SU-DHL-6 (cell line): ENCODE data around the gene LAD1.

Experiments used
- H2AFZ ChIP-seq: fragments of 200-600 bp; sonication (generic); 2 replicates; pipeline ENCODE4 v1.6.1; 2014; ENCODE audit warnings: low read depth, mild to moderate bottlenecking, moderate library complexity, mixed read lengths, antibody characterized with exemption, low read length; ENCODE audit not compliant: severe bottlenecking
- H3F3A ChIP-seq: fragments of 200-600 bp; shearing (Covaris generic); 2 replicates; pipeline ENCODE4 v1.6.0; 2016; ENCODE audit warnings: antibody characterized with exemption, mild to moderate bottlenecking; ENCODE audit not compliant: insufficient read depth
- H3K27ac ChIP-seq: fragments of 200-600 bp; sonication (generic); 2 replicates; pipeline ENCODE4 v1.5.1; 2016; ENCODE audit warnings: low read depth, mild to moderate bottlenecking, low read length, moderate library complexity, mixed read lengths
- H3K27me3 ChIP-seq: fragments of 200-600 bp; sonication (generic), shearing (Covaris generic); 2 replicates; pipeline ENCODE4 v1.6.0; 2014; ENCODE audit warnings: mild to moderate bottlenecking, low read length
- H3K36me3 ChIP-seq: fragments of 200-600 bp; sonication (generic); 2 replicates; pipeline ENCODE4 v1.6.1; 2014; ENCODE audit warnings: mild to moderate bottlenecking, low read length, mixed read lengths
- H3K4me2 ChIP-seq: fragments of 300-600, 200-600 bp; shearing (Covaris generic), sonication (generic); 2 replicates; pipeline ENCODE4 v1.6.0; 2014; ENCODE audit warnings: low read length, low read depth, mild to moderate bottlenecking; ENCODE audit not compliant: poor library complexity, severe bottlenecking
- H3K4me3 ChIP-seq: fragments of 200-600 bp; sonication (generic); 2 replicates; pipeline ENCODE4 v1.5.1; 2014; ENCODE audit warnings: antibody characterized with exemption, low read length, mild to moderate bottlenecking, mixed read lengths; ENCODE audit not compliant: insufficient read depth, poor library complexity, severe bottlenecking
- H3K79me2 ChIP-seq: fragments of 200-600 bp; sonication (generic); 2 replicates; pipeline ENCODE4 v1.6.1; 2014; ENCODE audit warnings: mild to moderate bottlenecking, low read length, moderate library complexity; ENCODE audit not compliant: insufficient read depth
- H3K9ac ChIP-seq: fragments of 200-600 bp; sonication (generic); 2 replicates; pipeline ENCODE4 v1.7.0; 2014; ENCODE audit warnings: mild to moderate bottlenecking, low read length
- H3K9me2 ChIP-seq: fragments of 200-600 bp; sonication (generic); replicated peaks from 2 replicates; pipeline ENCODE4 v1.6.1; 2014; ENCODE audit warnings: low read length; ENCODE audit not compliant: insufficient read depth
- H3K9me3 ChIP-seq: fragments of 200-600 bp; sonication (generic); 2 replicates; pipeline ENCODE4 v1.6.1; 2014; ENCODE audit warnings: low read length, mixed read lengths; ENCODE audit not compliant: insufficient read depth
- H4K20me1 ChIP-seq: fragments of 200-600 bp; sonication (generic); 2 replicates; pipeline ENCODE4 v1.6.1; 2014; ENCODE audit warnings: low read depth, mild to moderate bottlenecking, antibody characterized with exemption, low read length, moderate library complexity, mixed read lengths
- CTCF ChIP-seq: fragments of 200-600 bp; sonication (generic); IDR thresholded peaks from one replicate; pipeline ENCODE4 v1.5.1; 2017; ENCODE audit warnings: antibody characterized with exemption, mild to moderate bottlenecking, low read length, moderate library complexity; ENCODE audit not compliant: insufficient read depth, poor library complexity, severe bottlenecking
- EZH2phosphoT487 ChIP-seq: fragments of 200-600 bp; sonication (generic), shearing (Covaris generic); conservative IDR thresholded peaks from 2 replicates; pipeline ENCODE4 v1.6.1; 2018; ENCODE audit warnings: mild to moderate bottlenecking, antibody characterized with exemption, low read length, moderate library complexity, mixed read lengths

LAD1 gene

DNA sequence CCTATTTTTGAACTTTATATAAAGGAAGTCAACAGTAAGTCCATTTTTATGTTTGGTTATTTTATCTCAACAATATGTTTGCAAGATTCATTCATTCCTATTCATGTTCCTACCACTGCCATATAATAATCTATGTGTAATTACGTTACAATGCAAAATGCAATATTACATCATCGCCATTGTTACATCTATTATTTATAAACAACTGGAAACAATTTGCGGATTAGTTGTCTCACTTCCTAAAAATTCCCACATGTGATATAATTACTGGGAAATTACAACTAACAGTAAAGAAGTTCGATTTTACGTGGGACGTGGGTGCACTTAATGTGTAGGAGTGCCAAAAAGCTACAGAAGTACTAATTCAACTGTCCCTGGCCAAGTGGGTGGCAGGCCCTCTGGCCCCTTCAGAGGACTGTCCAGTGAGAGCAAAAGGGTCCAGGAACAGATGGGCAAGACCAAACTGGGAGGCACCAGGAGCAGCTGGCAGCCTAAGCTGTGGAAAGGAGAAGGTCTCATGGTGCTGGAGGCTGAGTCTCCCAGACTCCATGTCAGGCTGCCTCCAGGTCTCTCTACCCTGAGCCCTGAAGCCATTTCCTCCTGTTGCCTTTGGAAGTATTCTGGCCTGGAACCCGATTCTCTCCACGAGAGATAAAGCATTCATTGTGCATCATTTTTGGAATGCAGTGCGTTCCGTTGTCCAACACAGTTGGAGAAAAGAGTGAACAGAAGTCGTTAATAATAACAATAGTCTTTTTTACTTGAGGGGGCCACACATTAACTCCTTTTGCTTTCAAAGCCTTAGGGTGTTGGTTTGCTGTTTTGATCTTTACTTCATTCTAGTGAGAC lies 64.6 kb downstream of the LAD1 start:
- H3K9me2 ChIP-seq: no peaks in the 10 kb centered on the region
- H4K20me1 ChIP-seq: no peaks in the 10 kb centered on the region
- no peaks in the 10 kb centered on the region for H3F3A ChIP-seq

DNA sequence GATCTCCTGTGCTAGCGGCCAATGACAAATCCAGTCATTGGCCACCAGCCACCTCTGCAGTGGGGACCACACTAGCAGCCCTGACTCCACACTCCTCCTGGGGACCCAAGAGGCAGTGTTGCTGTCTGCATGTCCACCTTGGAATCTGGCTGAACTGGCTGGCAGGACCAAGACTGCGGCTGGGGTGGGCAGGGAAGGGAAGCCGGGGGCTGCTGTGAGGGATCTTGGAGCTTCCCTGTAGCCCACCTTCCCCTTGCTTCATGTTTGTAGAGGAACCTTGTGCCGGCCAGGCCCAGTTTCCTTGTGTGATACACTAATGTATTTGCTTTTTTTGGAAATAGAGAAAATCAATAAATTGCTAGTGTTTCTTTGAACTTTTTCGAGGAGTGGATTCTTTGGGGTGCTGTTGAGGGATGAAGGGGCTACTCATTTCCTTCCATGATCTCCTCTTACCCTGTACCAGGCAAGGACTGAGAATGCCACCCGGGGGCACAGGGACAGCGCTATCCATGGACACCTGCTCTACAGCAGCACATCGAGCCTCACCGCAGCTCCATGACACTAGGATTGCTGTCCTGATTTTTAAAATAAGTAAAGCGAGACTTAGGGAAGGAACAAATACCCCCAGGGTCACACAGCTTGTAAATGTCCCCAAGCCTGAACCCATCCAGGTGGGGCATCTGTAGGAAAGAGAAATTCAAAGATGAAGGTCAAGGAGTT lies 66.3 kb downstream of the LAD1 start:
- no peak overlapping the region for H3K9ac ChIP-seq
- TF ChIP-seq EZH2phosphoT487 (no peak), CTCF (no peak)

More for the DNA sequence above, 64.6 kb downstream of the LAD1 start:
- TF ChIP-seq EZH2phosphoT487 (no peak), CTCF (no peak)
- no peaks in the 10 kb centered on the region for H3K9me3 ChIP-seq
- H3K4me2 ChIP-seq: no peak overlapping the region
- no peak overlapping the region for H3K27ac ChIP-seq
- no peaks in the 10 kb centered on the region for H3K79me2 ChIP-seq
- no peak overlapping the region for H3K9ac ChIP-seq
- no peaks in the 10 kb centered on the region for H3K36me3 ChIP-seq
- H3K27me3 ChIP-seq: no peaks in the 10 kb centered on the region
- no peak overlapping the region for H3K4me3 ChIP-seq
- no peak overlapping the region for H2AFZ ChIP-seq

GRCh38 chr1:201332021-201332420 lies 67.1 kb downstream of the LAD1 start:
- H3K36me3 ChIP-seq: no peaks in the 10 kb centered on the region
- no peaks in the 10 kb centered on the region for H3F3A ChIP-seq
- no peaks in the 10 kb centered on the region for H3K27me3 ChIP-seq
- no peak overlapping the region for H2AFZ ChIP-seq
- H4K20me1 ChIP-seq: no peaks in the 10 kb centered on the region
- H3K79me2 ChIP-seq: no peaks in the 10 kb centered on the region
- no peak overlapping the region for H3K9ac ChIP-seq
- TF ChIP-seq CTCF: no peak
- no peak for TF ChIP-seq EZH2phosphoT487
- no peak overlapping the region for H3K4me2 ChIP-seq
- H3K9me2 ChIP-seq: no peaks in the 10 kb centered on the region
- no peak overlapping the region for H3K27ac ChIP-seq
- no peaks in the 10 kb centered on the region for H3K9me3 ChIP-seq
- no peak overlapping the region for H3K4me3 ChIP-seq

More for the DNA sequence above, 66.3 kb downstream of the LAD1 start:
- Histone ChIP-seq H4K20me1 (no peaks in the 10 kb centered on the region), H3K27ac (no peak overlapping the region), H3F3A (no peaks in the 10 kb centered on the region), H3K4me3 (no peak overlapping the region), H3K4me2 (no peak overlapping the region), H3K79me2 (no peaks in the 10 kb centered on the region), H3K27me3 (no peaks in the 10 kb centered on the region), H3K36me3 (no peaks in the 10 kb centered on the region), H3K9me3 (no peaks in the 10 kb centered on the region), H3K9me2 (no peaks in the 10 kb centered on the region), H2AFZ (no peak overlapping the region)
